HCT116 (cell line): ENCODE results near the gene CCDC83.

Experiments used
- EZH2 ChIP-seq: fragments of 200-600 bp; sonication (generic); IDR thresholded peaks from 2 replicates; pipeline ENCODE4 v1.6.1; 2017; ENCODE audit warnings: antibody characterized with exemption, mixed run types
- POLR2A ChIP-seq: IDR thresholded peaks from 2 replicates; pipeline ENCODE4 v1.7.0; 2011; ENCODE audit warnings: borderline replicate concordance; ENCODE audit not compliant: insufficient read depth, insufficient read length; ENCODE audit errors: extremely low read depth
- YY1 ChIP-seq: IDR thresholded peaks from 2 replicates; pipeline ENCODE4 v1.6.1; 2011; ENCODE audit warnings: low read length, low read depth, moderate library complexity, mild to moderate bottlenecking; ENCODE audit not compliant: insufficient replicate concordance; ENCODE audit errors: extremely low read depth
- ZFX ChIP-seq: fragments of 450-650 bp; IDR thresholded peaks from 2 replicates; pipeline ENCODE4 v1.6.1; 2017
- TF ChIP-seq, protein P1 (sequence below), 3 experiments: fragments of 200-600 bp in 1 of 3; sonication (generic) in 1 of 3; IDR thresholded peaks in 2 of 3; conservative IDR thresholded peaks in 1 of 3; 2 replicates each; pipeline ENCODE4 v1.5.1; 2012 to 2017; ENCODE audit warnings: low read depth in 2 of 3, low read length in 2 of 3, antibody characterized with exemption in 1 of 3, borderline replicate concordance in 1 of 3, control low read depth in 1 of 3, mild to moderate bottlenecking in 1 of 3, mixed read lengths in 1 of 3, mixed run types in 1 of 3, moderate library complexity in 1 of 3; ENCODE audit not compliant: insufficient read depth in 1 of 3
- TF ChIP-seq, protein P2 (sequence below): IDR thresholded peaks from 2 replicates; pipeline ENCODE4 v1.6.1; 2011; ENCODE audit warnings: mild to moderate bottlenecking, low read length, moderate library complexity; ENCODE audit not compliant: insufficient replicate concordance; ENCODE audit errors: extremely low read depth

GRCh38 chr11:85845124-85845631 is 10.0 kb upstream of the CCDC83 start:
- TF ChIP-seq POLR2A (no peak), YY1 (no peak), EZH2 (no peak), ZFX (no peak)
- TF ChIP-seq, protein P1, sequence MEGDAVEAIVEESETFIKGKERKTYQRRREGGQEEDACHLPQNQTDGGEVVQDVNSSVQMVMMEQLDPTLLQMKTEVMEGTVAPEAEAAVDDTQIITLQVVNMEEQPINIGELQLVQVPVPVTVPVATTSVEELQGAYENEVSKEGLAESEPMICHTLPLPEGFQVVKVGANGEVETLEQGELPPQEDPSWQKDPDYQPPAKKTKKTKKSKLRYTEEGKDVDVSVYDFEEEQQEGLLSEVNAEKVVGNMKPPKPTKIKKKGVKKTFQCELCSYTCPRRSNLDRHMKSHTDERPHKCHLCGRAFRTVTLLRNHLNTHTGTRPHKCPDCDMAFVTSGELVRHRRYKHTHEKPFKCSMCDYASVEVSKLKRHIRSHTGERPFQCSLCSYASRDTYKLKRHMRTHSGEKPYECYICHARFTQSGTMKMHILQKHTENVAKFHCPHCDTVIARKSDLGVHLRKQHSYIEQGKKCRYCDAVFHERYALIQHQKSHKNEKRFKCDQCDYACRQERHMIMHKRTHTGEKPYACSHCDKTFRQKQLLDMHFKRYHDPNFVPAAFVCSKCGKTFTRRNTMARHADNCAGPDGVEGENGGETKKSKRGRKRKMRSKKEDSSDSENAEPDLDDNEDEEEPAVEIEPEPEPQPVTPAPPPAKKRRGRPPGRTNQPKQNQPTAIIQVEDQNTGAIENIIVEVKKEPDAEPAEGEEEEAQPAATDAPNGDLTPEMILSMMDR (IDR thresholded peaks at IDR 0.05 in 2 of 3, conservative IDR thresholded peaks at IDR 0.05 in 1 of 3; ENCODE audit: borderline replicate concordance in 1 of 3, insufficient read depth in 1 of 3, low read depth in 2 of 3, low read length in 2 of 3) = no peak
- TF ChIP-seq, protein P2, sequence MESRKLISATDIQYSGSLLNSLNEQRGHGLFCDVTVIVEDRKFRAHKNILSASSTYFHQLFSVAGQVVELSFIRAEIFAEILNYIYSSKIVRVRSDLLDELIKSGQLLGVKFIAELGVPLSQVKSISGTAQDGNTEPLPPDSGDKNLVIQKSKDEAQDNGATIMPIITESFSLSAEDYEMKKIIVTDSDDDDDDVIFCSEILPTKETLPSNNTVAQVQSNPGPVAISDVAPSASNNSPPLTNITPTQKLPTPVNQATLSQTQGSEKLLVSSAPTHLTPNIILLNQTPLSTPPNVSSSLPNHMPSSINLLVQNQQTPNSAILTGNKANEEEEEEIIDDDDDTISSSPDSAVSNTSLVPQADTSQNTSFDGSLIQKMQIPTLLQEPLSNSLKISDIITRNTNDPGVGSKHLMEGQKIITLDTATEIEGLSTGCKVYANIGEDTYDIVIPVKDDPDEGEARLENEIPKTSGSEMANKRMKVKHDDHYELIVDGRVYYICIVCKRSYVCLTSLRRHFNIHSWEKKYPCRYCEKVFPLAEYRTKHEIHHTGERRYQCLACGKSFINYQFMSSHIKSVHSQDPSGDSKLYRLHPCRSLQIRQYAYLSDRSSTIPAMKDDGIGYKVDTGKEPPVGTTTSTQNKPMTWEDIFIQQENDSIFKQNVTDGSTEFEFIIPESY = no peak
